Thoracic aorta (tissue), 2 donors: ENCODE results near the gene HOXA4. TPM values are rescaled to one million over a fixed set of nuclear protein-coding genes. Genes with fewer than 3 reads are reported as not detected.

Source experiments
- ATAC-seq: fragments of 150-250 bp; one replicate; pipeline ENCODE4 v1.8.0; 2017; ENCODE audit warnings: low read depth; ENCODE audit not compliant: insufficient number of reproducible peaks, low FRiP score
- DNase-seq: peaks from one replicate; pipeline ENCODE4 v3.0.0-alpha.2; 2020; ENCODE audit warnings: low spot score
- H3K27ac ChIP-seq, 2 donors: fragments of 200-600 bp; sonication (generic); 1 replicate in 1 of 2; 2 replicates in 1 of 2; pipeline ENCODE4 v1.5.1; 2016; ENCODE audit warnings: mild to moderate bottlenecking in 2 of 2, moderate library complexity in 2 of 2
- H3K27me3 ChIP-seq: fragments of 200-600 bp; sonication (generic); replicated peaks from 2 replicates; pipeline ENCODE4 v1.6.0; 2016; ENCODE audit warnings: mild to moderate bottlenecking; ENCODE audit not compliant: insufficient read depth
- H3K36me3 ChIP-seq: fragments of 200-600 bp; sonication (generic); one replicate; pipeline ENCODE4 v1.5.1; 2016
- H3K4me1 ChIP-seq, 2 donors: fragments of 200-600 bp; sonication (generic); 1 replicate in 1 of 2; 2 replicates in 1 of 2; pipeline versions ENCODE4 v1.5.1 to v1.6.0; 2016; ENCODE audit warnings: low read depth in 2 of 2, mild to moderate bottlenecking in 1 of 2; ENCODE audit not compliant: control insufficient read depth in 1 of 2
- H3K4me3 ChIP-seq: fragments of 200-600 bp; sonication (generic); 2 replicates; pipeline ENCODE4 v1.5.1; 2016; ENCODE audit warnings: mild to moderate bottlenecking
- H3K9me3 ChIP-seq: fragments of 200-600 bp; sonication (generic); 2 replicates; pipeline ENCODE4 v1.5.1; 2016
- total RNA-seq, 2 donors: library from RNA; depleted of rRNA; stranded (reverse); fragments of >200 nt; gene quantifications; one replicate each; pipeline versions ENCODE4 v1.1.0 to v1.2.3, GENCODE V29; 2016
- TF ChIP-seq, protein P1 (sequence below): fragments of 200-600 bp; sonication (generic); IDR thresholded peaks from one replicate; pipeline ENCODE4 v1.5.1; 2019; ENCODE audit warnings: antibody characterized with exemption

The HOXA4 gene
- total RNA-seq, 2 donors from 2014 or later: 3.7 to 6.1 TPM

DNA sequence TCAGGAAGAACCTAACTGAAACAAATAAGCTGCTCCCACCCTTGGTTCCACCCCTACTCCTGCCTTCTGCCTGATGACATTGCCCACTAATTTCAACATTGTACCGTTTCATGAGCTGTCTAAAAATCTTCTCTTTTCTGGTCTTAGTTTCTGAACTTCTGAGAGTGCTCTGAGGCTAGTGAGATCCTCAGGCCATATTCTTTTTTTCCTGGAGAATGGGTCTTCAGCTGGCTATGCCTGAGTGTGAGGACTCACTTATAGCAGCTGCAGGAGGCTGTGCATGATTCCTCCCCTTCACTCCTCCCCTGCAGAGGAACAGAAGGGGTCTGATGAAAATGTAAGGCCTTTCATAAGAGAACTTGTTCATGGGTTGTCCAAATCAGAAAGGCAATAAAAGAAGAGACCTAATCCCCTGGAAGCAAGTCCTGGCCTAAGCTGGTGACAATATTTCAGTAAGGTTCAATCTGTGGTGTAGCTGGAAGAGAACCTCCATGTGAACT, 11.1 kb downstream of the HOXA4 start:
- TF ChIP-seq, protein P1, sequence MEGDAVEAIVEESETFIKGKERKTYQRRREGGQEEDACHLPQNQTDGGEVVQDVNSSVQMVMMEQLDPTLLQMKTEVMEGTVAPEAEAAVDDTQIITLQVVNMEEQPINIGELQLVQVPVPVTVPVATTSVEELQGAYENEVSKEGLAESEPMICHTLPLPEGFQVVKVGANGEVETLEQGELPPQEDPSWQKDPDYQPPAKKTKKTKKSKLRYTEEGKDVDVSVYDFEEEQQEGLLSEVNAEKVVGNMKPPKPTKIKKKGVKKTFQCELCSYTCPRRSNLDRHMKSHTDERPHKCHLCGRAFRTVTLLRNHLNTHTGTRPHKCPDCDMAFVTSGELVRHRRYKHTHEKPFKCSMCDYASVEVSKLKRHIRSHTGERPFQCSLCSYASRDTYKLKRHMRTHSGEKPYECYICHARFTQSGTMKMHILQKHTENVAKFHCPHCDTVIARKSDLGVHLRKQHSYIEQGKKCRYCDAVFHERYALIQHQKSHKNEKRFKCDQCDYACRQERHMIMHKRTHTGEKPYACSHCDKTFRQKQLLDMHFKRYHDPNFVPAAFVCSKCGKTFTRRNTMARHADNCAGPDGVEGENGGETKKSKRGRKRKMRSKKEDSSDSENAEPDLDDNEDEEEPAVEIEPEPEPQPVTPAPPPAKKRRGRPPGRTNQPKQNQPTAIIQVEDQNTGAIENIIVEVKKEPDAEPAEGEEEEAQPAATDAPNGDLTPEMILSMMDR: no peak
- no peaks in the 10 kb centered on the region for H3K9me3 ChIP-seq
- peak overlapping the region; percentile 99 for H3K4me3 ChIP-seq
- H3K36me3 ChIP-seq: no peaks in the 10 kb centered on the region
- H3K27me3 ChIP-seq: no peaks in the 10 kb centered on the region
- DNase-seq: no peak
- ATAC-seq: no peak
- H3K4me1 ChIP-seq: peaks cover 3 to 44% of the 10 kb centered on the region in 2 donors
- H3K27ac ChIP-seq: peak overlapping the region; percentile 96 to 99

- Histone ChIP-seq H3K27ac (peak overlapping the region; percentile 96 to 99), H3K36me3 (no peaks in the 10 kb centered on the region), H3K27me3 (no peaks in the 10 kb centered on the region), H3K4me3 (peak overlapping the region; percentile 99), H3K4me1 (peaks cover 3 to 42% of the 10 kb centered on the region in 2 donors), H3K9me3 (no peaks in the 10 kb centered on the region)
- ATAC-seq (no peak), DNase-seq (no peak)
- TF ChIP-seq, protein P1: no peak
These were observed 12.0 kb downstream of the HOXA4 start for GRCh38 chr7:27118580-27118979.

GRCh38 chr7:27117887-27118491, 12.6 kb downstream of the HOXA4 start:
- H3K9me3 ChIP-seq: no peaks in the 10 kb centered on the region
- H3K4me3 ChIP-seq: peak overlapping the region; percentile 99
- H3K27ac ChIP-seq: peak overlapping the region; percentile 96 to 99
- H3K36me3 ChIP-seq: no peaks in the 10 kb centered on the region
- TF ChIP-seq, protein P1: no peak
- H3K4me1 ChIP-seq: peaks cover 3 to 37% of the 10 kb centered on the region in 2 donors
- ATAC-seq (no peak), DNase-seq (no peak)
- no peaks in the 10 kb centered on the region for H3K27me3 ChIP-seq

GRCh38 chr7:27116962-27117886, 13.3 kb downstream of the HOXA4 start:
- H3K4me1 ChIP-seq: peaks cover 5 to 38% of the 10 kb centered on the region in 2 donors
- H3K27me3 ChIP-seq: no peaks in the 10 kb centered on the region
- TF ChIP-seq, protein P1: no peak
- peak overlapping the region; percentile 99 for H3K4me3 ChIP-seq
- peak overlapping the region; percentile 96 to 99 for H3K27ac ChIP-seq
- H3K9me3 ChIP-seq: no peaks in the 10 kb centered on the region
- no peaks in the 10 kb centered on the region for H3K36me3 ChIP-seq
- DNase-seq (no peak), ATAC-seq (no peak)
